Measurements from ENCODE around the gene CERCAM. TPM values are rescaled to one million over a fixed set of nuclear protein-coding genes. Genes with fewer than 3 reads are reported as not detected.

Gene CERCAM
- total and polyA plus RNA-seq, 2 of the 13 experiments (the other 11 are each of a cell fraction or from before 2014, with no cell fraction given) = 9.0 to 17.1 TPM

DNA sequence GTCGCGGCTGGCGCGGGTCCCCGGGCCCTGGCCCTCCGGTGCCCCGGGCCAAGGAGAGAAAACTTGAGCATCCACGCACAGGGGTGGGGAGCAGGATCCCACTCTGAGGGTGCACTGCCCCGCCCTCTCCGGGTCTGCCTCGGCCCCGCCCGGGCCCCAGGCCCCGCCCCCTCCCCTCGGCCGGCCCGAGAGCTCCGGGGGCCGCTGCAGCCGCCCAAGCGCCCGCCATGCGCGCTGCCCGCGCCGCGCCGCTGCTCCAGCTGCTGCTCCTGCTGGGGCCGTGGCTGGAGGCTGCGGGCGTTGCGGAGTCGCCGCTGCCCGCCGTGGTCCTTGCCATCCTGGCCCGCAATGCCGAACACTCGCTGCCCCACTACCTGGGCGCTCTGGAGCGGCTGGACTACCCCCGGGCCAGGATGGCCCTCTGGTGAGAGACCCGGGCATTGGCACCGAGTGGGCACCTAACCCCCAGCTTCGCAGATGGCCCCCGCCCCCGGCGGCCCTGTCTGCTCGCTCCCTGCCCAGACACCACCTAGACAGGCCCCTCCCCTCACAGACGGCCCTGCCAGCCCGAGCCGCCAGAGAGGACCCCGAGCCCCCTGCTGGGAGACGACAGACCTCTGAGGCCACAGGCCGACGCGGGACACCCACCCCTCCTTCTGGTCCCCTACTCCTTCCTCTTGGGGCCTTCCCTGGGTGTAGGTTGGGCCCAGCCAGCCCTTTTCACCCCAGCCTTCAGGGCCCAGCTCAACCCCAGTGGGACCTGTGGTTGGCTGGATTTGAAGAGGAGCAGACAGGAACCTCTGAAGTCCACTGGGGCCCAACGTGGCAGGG is at the start of gene CERCAM (continued):
- TF ChIP-seq ATF1 (CRISPR knock-in tag; IDR thresholded peaks at IDR 0.05) = no peak
- no peak for TF ChIP-seq KDM5B (CRISPR knock-in tag; IDR thresholded peaks at IDR 0.05; ENCODE audit: borderline replicate concordance)
- no peak for TF ChIP-seq PRPF4 (IDR thresholded peaks at IDR 0.05; ENCODE audit: low read depth, low read length, poor library complexity, severe bottlenecking)
- TF ChIP-seq RAD21 (CRISPR knock-in tag; IDR thresholded peaks at IDR 0.05) = no peak
- TF ChIP-seq GPN1 (CRISPR knock-in tag; IDR thresholded peaks at IDR 0.05; ENCODE audit: borderline replicate concordance) = no peak
- TF ChIP-seq KAT7 (CRISPR knock-in tag; IDR thresholded peaks at IDR 0.05; ENCODE audit: borderline replicate concordance) = no peak
- no peak for TF ChIP-seq REL (CRISPR knock-in tag; conservative IDR thresholded peaks at IDR 0.05)
- TF ChIP-seq BRD4 (CRISPR knock-in tag; IDR thresholded peaks at IDR 0.05) = no peak
- TF ChIP-seq ZNF432 (CRISPR knock-in tag; IDR thresholded peaks at IDR 0.05; ENCODE audit: borderline replicate concordance) = no peak
- TF ChIP-seq KLF16 (CRISPR knock-in tag; IDR thresholded peaks at IDR 0.05) = no peak
- no peak for TF ChIP-seq SIN3B (IDR thresholded peaks at IDR 0.05; ENCODE audit: low read length)
- TF ChIP-seq, protein P1, sequence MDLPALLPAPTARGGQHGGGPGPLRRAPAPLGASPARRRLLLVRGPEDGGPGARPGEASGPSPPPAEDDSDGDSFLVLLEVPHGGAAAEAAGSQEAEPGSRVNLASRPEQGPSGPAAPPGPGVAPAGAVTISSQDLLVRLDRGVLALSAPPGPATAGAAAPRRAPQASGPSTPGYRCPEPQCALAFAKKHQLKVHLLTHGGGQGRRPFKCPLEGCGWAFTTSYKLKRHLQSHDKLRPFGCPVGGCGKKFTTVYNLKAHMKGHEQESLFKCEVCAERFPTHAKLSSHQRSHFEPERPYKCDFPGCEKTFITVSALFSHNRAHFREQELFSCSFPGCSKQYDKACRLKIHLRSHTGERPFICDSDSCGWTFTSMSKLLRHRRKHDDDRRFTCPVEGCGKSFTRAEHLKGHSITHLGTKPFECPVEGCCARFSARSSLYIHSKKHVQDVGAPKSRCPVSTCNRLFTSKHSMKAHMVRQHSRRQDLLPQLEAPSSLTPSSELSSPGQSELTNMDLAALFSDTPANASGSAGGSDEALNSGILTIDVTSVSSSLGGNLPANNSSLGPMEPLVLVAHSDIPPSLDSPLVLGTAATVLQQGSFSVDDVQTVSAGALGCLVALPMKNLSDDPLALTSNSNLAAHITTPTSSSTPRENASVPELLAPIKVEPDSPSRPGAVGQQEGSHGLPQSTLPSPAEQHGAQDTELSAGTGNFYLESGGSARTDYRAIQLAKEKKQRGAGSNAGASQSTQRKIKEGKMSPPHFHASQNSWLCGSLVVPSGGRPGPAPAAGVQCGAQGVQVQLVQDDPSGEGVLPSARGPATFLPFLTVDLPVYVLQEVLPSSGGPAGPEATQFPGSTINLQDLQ (CRISPR knock-in tag; IDR thresholded peaks at IDR 0.05) = no peak
- no peak for TF ChIP-seq FOXC1 (CRISPR knock-in tag; IDR thresholded peaks at IDR 0.05; ENCODE audit: borderline replicate concordance)
- no peak for TF ChIP-seq ZNF484 (CRISPR knock-in tag; IDR thresholded peaks at IDR 0.05; ENCODE audit: borderline replicate concordance, low read depth)
- no peak for TF ChIP-seq ZNF383 (CRISPR knock-in tag; IDR thresholded peaks at IDR 0.05; ENCODE audit: borderline replicate concordance)
- no peak for TF ChIP-seq SNRNP70 (IDR thresholded peaks at IDR 0.05; ENCODE audit: low read depth, low read length)
- TF ChIP-seq KMT2B (CRISPR knock-in tag; IDR thresholded peaks at IDR 0.05) = no peak
- no peak for TF ChIP-seq RFX5 (IDR thresholded peaks at IDR 0.05; ENCODE audit: low read depth, low read length)
- no peak; the same call in 1 of the 2 replicates for TF ChIP-seq SALL2 (CRISPR knock-in tag; IDR thresholded peaks at IDR 0.05)
- no peak for TF ChIP-seq NFKB2 (CRISPR knock-in tag; IDR thresholded peaks at IDR 0.05; ENCODE audit: borderline replicate concordance)
- TF ChIP-seq, protein P2, sequence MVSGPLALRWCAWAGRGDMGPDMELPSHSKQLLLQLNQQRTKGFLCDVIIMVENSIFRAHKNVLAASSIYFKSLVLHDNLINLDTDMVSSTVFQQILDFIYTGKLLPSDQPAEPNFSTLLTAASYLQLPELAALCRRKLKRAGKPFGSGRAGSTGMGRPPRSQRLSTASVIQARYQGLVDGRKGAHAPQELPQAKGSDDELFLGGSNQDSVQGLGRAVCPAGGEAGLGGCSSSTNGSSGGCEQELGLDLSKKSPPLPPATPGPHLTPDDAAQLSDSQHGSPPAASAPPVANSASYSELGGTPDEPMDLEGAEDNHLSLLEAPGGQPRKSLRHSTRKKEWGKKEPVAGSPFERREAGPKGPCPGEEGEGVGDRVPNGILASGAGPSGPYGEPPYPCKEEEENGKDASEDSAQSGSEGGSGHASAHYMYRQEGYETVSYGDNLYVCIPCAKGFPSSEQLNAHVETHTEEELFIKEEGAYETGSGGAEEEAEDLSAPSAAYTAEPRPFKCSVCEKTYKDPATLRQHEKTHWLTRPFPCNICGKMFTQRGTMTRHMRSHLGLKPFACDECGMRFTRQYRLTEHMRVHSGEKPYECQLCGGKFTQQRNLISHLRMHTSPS (CRISPR knock-in tag; IDR thresholded peaks at IDR 0.05; ENCODE audit: low read depth) = peak; percentile 54; the same call in 1 of the 2 replicates
- TF ChIP-seq ZNF749 (CRISPR knock-in tag; IDR thresholded peaks at IDR 0.05; ENCODE audit: borderline replicate concordance) = no peak
- TF ChIP-seq GABPA (IDR thresholded peaks at IDR 0.05; ENCODE audit: low read depth, low read length) = no peak
- no peak for TF ChIP-seq GABPA (CRISPR knock-in tag; IDR thresholded peaks at IDR 0.05; ENCODE audit: low read depth)
- TF ChIP-seq ZNF569 (CRISPR knock-in tag; IDR thresholded peaks at IDR 0.05; ENCODE audit: borderline replicate concordance) = no peak
- TF ChIP-seq ZNF766 (CRISPR knock-in tag; IDR thresholded peaks at IDR 0.05; ENCODE audit: borderline replicate concordance) = no peak
- no peak for TF ChIP-seq ZIK1 (CRISPR knock-in tag; IDR thresholded peaks at IDR 0.05; ENCODE audit: borderline replicate concordance, low read depth)
- no peak for TF ChIP-seq ZNF382 (CRISPR knock-in tag; IDR thresholded peaks at IDR 0.05; ENCODE audit: borderline replicate concordance)

Data from HepG2 (cell line).